HG03175 (cell line): ENCODE data around the gene CCNY.

Experiments
- ATAC-seq: cut with Tn5 transposase; IDR thresholded peaks from one replicate; pipeline ENCODE4 v1.9.1; 2021; ENCODE audit warnings: mild to moderate bottlenecking, moderate library complexity; ENCODE audit not compliant: unreplicated experiment

CCNY gene

DNA sequence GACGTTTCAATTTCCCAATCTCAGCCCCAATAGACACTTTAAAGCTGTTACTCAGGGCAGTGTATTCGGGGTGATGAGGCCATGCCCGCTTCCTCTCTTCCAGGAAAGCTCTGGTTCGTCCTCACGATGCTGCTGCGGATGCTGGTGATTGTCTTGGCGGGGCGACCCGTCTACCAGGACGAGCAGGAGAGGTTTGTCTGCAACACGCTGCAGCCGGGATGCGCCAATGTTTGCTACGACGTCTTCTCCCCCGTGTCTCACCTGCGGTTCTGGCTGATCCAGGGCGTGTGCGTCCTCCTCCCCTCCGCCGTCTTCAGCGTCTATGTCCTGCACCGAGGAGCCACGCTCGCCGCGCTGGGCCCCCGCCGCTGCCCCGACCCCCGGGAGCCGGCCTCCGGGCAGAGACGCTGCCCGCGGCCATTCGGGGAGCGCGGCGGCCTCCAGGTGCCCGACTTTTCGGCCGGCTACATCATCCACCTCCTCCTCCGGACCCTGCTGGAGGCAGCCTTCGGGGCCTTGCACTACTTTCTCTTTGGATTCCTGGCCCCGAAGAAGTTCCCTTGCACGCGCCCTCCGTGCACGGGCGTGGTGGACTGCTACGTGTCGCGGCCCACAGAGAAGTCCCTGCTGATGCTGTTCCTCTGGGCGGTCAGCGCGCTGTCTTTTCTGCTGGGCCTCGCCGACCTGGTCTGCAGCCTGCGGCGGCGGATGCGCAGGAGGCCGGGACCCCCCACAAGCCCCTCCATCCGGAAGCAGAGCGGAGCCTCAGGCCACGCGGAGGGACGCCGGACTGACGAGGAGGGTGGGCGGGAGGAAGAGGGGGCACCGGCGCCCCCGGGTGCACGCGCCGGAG lies 271.4 kb downstream of the CCNY start:
- no peak for ATAC-seq

DNA sequence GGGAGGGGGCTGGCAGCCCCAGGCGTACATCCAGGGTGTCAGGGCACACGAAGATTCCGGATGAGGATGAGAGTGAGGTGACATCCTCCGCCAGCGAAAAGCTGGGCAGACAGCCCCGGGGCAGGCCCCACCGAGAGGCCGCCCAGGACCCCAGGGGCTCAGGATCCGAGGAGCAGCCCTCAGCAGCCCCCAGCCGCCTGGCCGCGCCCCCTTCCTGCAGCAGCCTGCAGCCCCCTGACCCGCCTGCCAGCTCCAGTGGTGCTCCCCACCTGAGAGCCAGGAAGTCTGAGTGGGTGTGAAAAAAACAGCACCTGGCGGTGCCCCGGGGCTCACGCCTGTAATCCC lies 272.0 kb downstream of the CCNY start:
- no peak for ATAC-seq

DNA sequence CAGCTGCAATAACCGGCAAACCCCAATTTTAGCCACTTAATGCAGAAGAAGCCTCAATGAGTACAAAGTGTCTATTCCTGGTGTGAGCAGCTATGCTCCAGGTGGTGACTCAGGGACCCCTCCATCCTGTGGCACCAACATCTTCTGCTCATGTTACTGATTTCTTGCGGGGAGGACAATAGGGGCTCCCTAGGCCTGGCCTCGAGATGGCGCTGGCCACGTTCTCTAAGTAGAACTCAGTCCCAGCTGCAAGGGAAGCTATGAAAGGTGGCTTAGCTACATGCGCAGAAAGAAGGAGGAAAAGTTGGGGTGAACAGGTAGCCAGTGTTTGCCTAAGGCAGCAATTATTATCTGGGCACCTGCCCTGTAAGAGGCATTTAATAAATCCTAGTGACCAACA lies 275.4 kb downstream of the CCNY start:
- ATAC-seq = no peak

DNA sequence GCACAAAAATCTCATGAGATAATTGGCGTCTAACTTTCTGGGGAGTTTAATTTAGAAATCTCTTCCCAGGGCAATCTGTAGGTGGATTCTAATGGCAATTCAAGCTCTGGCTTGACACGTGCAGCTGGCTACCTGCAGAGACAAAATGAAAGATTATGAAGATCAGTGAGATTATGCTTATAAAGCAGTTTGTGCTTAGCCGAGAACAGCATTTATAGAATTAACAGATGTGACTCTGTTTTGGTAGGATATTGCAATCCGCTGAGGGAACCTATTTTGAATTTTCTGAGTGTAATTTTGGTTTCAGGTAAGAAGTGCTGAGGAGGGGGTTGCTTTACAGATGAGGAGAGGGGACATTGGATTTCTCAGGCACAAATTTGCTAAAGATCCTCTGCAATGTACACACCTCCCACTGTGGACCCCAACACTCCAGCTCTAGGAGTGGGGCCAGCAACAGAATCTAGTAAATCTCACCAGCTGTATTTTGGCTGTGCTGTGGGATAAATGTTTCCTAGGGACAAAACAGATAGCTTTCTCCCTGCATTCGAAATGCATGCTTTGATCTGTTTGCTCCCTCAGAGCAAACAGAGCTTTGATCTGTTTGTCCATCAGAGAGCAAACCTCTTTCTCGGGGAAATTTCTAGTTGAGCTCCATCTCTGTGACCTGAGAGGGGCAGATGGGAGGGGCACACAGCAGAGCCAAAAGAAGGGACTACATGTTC lies 276.2 kb downstream of the CCNY start:
- no peak for ATAC-seq

DNA sequence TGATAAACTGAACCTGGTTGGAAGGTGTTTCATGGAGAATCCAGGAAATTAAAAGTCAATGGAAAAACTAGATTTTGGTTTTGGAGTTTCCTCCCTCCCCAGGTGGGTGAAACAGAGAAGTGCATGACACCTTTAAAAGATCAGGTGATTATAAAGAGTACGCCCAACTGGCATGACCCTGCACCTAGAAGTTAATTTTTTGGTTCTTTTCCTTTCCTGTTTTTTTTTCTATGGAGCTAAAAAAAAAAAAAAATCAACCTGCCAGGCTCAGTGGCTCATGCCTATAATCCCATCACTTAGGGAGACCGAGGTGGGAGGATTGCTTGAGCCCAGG lies 276.8 kb downstream of the CCNY start:
- ATAC-seq = no peak

DNA sequence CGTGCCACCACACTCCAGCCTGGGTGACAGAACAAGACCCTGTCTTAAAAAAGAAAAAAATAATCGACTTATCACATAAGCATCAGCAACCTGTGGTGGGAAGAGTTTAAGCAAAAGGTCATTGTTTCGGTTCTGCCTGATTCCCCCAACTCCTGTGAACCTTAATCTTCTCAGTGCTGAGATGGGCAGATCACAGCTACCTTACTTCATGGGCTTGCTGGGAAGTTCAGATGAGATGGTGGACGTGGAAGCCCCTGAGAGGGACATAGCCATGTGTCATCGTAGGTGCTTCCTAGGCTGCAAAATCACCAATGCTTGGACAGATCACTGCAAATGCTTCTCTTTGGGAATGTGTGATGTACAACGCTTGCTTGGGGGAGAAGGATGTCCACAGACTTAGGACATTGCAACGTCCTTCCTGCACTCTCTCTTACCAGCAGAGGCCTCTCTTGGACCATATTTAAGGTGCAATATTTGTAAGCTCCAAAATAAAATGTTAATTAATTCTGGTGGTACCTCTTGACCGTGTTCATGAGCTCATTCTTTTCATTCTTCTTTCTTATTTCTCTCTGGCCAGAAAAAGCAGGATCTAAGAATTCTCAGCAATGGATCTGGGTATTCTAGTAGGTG lies 277.4 kb downstream of the CCNY start:
- ATAC-seq = no peak

DNA sequence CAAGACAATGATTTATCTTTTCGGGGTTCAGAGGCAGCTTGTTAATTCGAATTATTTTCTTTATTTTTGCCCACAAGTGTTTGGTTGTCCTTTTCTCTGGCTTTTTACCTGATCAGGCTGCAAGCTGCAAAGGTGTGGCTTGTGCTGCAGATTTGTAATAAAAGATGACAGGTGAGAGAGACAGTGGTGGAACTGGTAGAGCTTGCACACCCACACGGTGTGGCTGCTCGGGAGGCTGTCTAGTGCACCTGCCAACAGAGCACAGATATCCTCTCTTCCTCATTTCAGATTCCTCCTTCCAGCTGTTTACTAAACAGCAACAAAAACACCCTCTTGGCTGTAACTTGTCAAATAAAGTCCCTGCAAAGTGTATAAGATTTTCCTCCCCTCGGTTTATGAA lies 278.0 kb downstream of the CCNY start:
- ATAC-seq = no peak
